ENCODE results near the gene PHF19.

GRCh38 chr9:120859361-120859760 lies 17.6 kb downstream of the PHF19 start:
- TF ChIP-seq CTCF (IDR thresholded peaks at IDR 0.05): no peak
- no peak for TF ChIP-seq POLR2A (IDR thresholded peaks at IDR 0.05)

All from right lobe of liver (tissue), 4 donors.